ENCODE measurements around the gene CSTPP1.

DNA sequence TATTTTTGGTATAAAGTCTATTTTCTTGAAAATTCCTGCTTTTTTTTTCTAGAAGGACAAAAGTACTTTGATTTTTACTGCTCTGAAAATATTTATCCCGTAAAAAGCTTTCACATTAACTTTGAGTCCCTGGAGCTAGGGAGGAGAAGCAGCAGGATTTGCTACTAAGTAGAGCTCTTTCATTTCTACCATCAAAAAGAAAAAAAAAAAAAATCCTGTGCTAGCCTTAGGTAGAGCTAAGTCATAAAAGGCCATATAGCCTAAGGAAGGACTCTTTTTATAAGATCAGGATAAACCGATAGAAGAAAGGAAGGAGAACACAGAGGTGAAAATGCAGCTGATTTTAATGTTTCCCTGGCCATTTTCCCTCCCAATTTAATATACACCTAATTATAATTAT lies 48.0 kb downstream of the CSTPP1 start:
- TF ChIP-seq, protein P1, sequence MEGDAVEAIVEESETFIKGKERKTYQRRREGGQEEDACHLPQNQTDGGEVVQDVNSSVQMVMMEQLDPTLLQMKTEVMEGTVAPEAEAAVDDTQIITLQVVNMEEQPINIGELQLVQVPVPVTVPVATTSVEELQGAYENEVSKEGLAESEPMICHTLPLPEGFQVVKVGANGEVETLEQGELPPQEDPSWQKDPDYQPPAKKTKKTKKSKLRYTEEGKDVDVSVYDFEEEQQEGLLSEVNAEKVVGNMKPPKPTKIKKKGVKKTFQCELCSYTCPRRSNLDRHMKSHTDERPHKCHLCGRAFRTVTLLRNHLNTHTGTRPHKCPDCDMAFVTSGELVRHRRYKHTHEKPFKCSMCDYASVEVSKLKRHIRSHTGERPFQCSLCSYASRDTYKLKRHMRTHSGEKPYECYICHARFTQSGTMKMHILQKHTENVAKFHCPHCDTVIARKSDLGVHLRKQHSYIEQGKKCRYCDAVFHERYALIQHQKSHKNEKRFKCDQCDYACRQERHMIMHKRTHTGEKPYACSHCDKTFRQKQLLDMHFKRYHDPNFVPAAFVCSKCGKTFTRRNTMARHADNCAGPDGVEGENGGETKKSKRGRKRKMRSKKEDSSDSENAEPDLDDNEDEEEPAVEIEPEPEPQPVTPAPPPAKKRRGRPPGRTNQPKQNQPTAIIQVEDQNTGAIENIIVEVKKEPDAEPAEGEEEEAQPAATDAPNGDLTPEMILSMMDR (conservative IDR thresholded peaks at IDR 0.05): no peak
- TF ChIP-seq EZH2 (IDR thresholded peaks at IDR 0.05; ENCODE audit: low read depth): no peak
